Measurements from ENCODE around the gene NOTCH1.

Gene NOTCH1

GRCh38 chr9:136519263-136520052 lies 26.4 kb downstream of the NOTCH1 start:
- no peak for DNase-seq

GRCh38 chr9:136518623-136519022 lies 27.2 kb downstream of the NOTCH1 start:
- no peak for DNase-seq

- DNase-seq: no peak
Observed at GRCh38 chr9:136517950-136518349, 27.9 kb downstream of the NOTCH1 start.

- no peak for DNase-seq
Observed at GRCh38 chr9:136517012-136517743, 28.7 kb downstream of the NOTCH1 start.

- peak in 56 of 58 donors; percentile 19 to 97 (median 82) for DNase-seq
Observed at GRCh38 chr9:136516191-136516654, 29.6 kb downstream of the NOTCH1 start.

GRCh38 chr9:136515276-136515675 lies 30.6 kb downstream of the NOTCH1 start:
- DNase-seq: no peak

GRCh38 chr9:136514022-136514714 lies 31.7 kb downstream of the NOTCH1 start:
- peak in 8 of 58 donors; percentile 14 to 46 (median 25) for DNase-seq

- DNase-seq: no peak
Observed at GRCh38 chr9:136513191-136513590, 32.7 kb downstream of the NOTCH1 start.

GRCh38 chr9:136512651-136513071 lies 33.2 kb downstream of the NOTCH1 start:
- DNase-seq: peak in 8 of 58 donors; percentile 30 to 79 (median 65)

- DNase-seq: peak in 56 of 58 donors; percentile 22 to 89 (median 73)
Observed at GRCh38 chr9:136511670-136512592, 33.9 kb downstream of the NOTCH1 start.

- DNase-seq: no peak
Observed at GRCh38 chr9:136511144-136511669, 34.6 kb downstream of the NOTCH1 start.

- no peak for DNase-seq
Observed at GRCh38 chr9:136510561-136510960, 35.3 kb downstream of the NOTCH1 start.

- DNase-seq: peak in 1 of 58 donors; percentile 12
Observed at GRCh38 chr9:136509549-136509948, 36.3 kb downstream of the NOTCH1 start.

GRCh38 chr9:136508729-136509500 lies 36.9 kb downstream of the NOTCH1 start:
- DNase-seq: no peak

GRCh38 chr9:136507992-136508375 lies 37.9 kb downstream of the NOTCH1 start:
- no peak for DNase-seq

- DNase-seq: no peak
Observed at GRCh38 chr9:136507221-136507991, 38.4 kb downstream of the NOTCH1 start.

- no peak for DNase-seq
Observed at GRCh38 chr9:136506425-136506824, 39.4 kb downstream of the NOTCH1 start.

Measured in anterior cingulate cortex (tissue), 58 donors.